ENCODE data around the gene UBAP2. TPM values are rescaled to one million over a fixed set of nuclear protein-coding genes. Genes with fewer than 3 reads are reported as not detected.

The UBAP2 gene
- total and polyA plus RNA-seq, 2 of the 4 experiments (the other 2 are of a cell fraction) = 12.9 to 25.5 TPM

DNA sequence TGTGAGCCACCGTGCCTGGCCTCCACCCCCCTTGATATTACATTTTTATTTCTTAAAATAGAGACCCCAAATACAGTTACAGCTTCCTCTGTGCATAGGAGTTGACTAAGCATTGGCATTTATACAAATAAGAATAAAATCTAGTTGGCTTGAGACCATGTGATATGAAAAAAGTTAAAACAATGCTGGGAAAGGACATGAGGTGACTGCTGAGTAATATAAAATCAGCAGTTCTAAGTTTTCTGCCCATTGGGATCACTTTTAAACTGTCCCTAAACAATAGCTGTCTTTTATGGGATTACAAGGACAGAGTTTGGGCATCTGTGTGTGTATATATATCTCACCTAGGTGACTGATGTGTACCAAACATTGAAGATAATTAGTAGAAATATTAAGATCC, 135.1 kb downstream of the UBAP2 start:
- H3K4me2 ChIP-seq (ENCODE audit: low read depth, low read length) = no peak overlapping the region
- H3K9me3 ChIP-seq (ENCODE audit: control insufficient read depth, insufficient read depth, low read length) = no peaks in the 10 kb centered on the region
- in situ Hi-C loops (cut with MboI; ENCODE audit: low sequenced_read_pairs) = no loop called here
- no peak overlapping the region for H2AFZ ChIP-seq (replicated peaks; ENCODE audit: low read length, poor library complexity)
- H3K4me1 ChIP-seq (ENCODE audit: control insufficient read depth, insufficient read depth, low read length) = no peaks in the 10 kb centered on the region
- H3K18ac ChIP-seq (ENCODE audit: low read depth, low read length) = no peak overlapping the region
- DNase-seq = no peak
- no peak overlapping the region for H2AK9ac ChIP-seq (replicated peaks; ENCODE audit: low read depth, low read length, poor library complexity)
- intact Hi-C loops (cut with micrococcal nuclease) = no loop called here
- BruUV-seq (replicated peaks) = no TSS peak
- no peak for TF ChIP-seq BHLHE40 (IDR thresholded peaks at IDR 0.05; ENCODE audit: low read depth, low read length)
- no peak for TF ChIP-seq RAD21 (IDR thresholded peaks at IDR 0.05; ENCODE audit: low read length)
- no peak for TF ChIP-seq RCOR1 (IDR thresholded peaks at IDR 0.05; ENCODE audit: insufficient replicate concordance, low read length)
- TF ChIP-seq, protein P1, sequence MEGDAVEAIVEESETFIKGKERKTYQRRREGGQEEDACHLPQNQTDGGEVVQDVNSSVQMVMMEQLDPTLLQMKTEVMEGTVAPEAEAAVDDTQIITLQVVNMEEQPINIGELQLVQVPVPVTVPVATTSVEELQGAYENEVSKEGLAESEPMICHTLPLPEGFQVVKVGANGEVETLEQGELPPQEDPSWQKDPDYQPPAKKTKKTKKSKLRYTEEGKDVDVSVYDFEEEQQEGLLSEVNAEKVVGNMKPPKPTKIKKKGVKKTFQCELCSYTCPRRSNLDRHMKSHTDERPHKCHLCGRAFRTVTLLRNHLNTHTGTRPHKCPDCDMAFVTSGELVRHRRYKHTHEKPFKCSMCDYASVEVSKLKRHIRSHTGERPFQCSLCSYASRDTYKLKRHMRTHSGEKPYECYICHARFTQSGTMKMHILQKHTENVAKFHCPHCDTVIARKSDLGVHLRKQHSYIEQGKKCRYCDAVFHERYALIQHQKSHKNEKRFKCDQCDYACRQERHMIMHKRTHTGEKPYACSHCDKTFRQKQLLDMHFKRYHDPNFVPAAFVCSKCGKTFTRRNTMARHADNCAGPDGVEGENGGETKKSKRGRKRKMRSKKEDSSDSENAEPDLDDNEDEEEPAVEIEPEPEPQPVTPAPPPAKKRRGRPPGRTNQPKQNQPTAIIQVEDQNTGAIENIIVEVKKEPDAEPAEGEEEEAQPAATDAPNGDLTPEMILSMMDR (conservative IDR thresholded peaks at IDR 0.05; ENCODE audit: low read depth, low read length) = no peak
- TF ChIP-seq CEBPB (IDR thresholded peaks at IDR 0.05; ENCODE audit: low read depth, low read length) = no peak
- no peak for TF ChIP-seq MXI1 (IDR thresholded peaks at IDR 0.05; ENCODE audit: borderline replicate concordance, low read depth, low read length)
- TF ChIP-seq CHD1 (IDR thresholded peaks at IDR 0.05; ENCODE audit: low read depth, low read length) = no peak
- TF ChIP-seq RFX5 (IDR thresholded peaks at IDR 0.05; ENCODE audit: low read depth, low read length) = no peak
- TF ChIP-seq FOS (IDR thresholded peaks at IDR 0.05; ENCODE audit: low read depth, low read length) = no peak
- no peak for TF ChIP-seq POLR2A (IDR thresholded peaks at IDR 0.05; ENCODE audit: low read depth, low read length)
- no peak for TF ChIP-seq MAZ (IDR thresholded peaks at IDR 0.05; ENCODE audit: borderline replicate concordance, low read depth, low read length)
- no peak for TF ChIP-seq NFE2L2 (IDR thresholded peaks at IDR 0.05; ENCODE audit: low read depth, low read length)
- TF ChIP-seq USF2 (IDR thresholded peaks at IDR 0.05; ENCODE audit: low read depth, low read length) = no peak
- no peak overlapping the region for H3K4ac ChIP-seq (ENCODE audit: low read depth, low read length)
- no peak overlapping the region for H2BK5ac ChIP-seq (ENCODE audit: low read depth, low read length, poor library complexity, severe bottlenecking)
- H3K14ac ChIP-seq (replicated peaks; ENCODE audit: low read depth, low read length) = no peak overlapping the region
- no peak overlapping the region for H3K4me3 ChIP-seq (ENCODE audit: insufficient read depth, low read depth, low read length)
- no peak overlapping the region for H4K91ac ChIP-seq (ENCODE audit: insufficient read depth, low read depth, low read length)
- ChIA-PET CTCF (interaction anchor here (0.8 kb wide), 1 partner anchor 99 kb away, joined by 5 read pairs; no protein-coding TSS in a partner anchor), POLR2A (ENCODE audit: unreplicated experiment) (no interaction called here)
- H3K23ac ChIP-seq (ENCODE audit: low read depth, low read length) = no peak overlapping the region
- H3K27ac ChIP-seq (ENCODE audit: insufficient read depth, low read length) = no peak overlapping the region
- peaks cover 27% of the 10 kb centered on the region for H3K36me3 ChIP-seq (ENCODE audit: control insufficient read depth, insufficient read depth, low read length)
- no peaks in the 10 kb centered on the region for H3K27me3 ChIP-seq (ENCODE audit: control insufficient read depth, insufficient read depth, low read length)
- H4K5ac ChIP-seq (ENCODE audit: low read depth, low read length) = no peak overlapping the region
- no peak overlapping the region for H4K8ac ChIP-seq (ENCODE audit: low read depth in 2 of 2, low read length in 2 of 2)
- H2BK120ac ChIP-seq (ENCODE audit: low read depth, low read length) = no peak overlapping the region
- peaks cover 25% of the 10 kb centered on the region for H4K20me1 ChIP-seq (ENCODE audit: insufficient read depth, low read length)
- H3K56ac ChIP-seq (ENCODE audit: extremely low read depth, insufficient read depth, low read length) = no peak overlapping the region
- WGBS, 2 experiments (ENCODE audit: extremely low coverage in 2 of 2, insufficient read length in 1 of 2) = no CpG with 5 or more reads among the region's 1 CpG
- no peaks in the 10 kb centered on the region for H3K9me1 ChIP-seq (ENCODE audit: insufficient read depth, low read length)
- H3K79me1 ChIP-seq (ENCODE audit: low read depth in 1 of 2, low read length in 2 of 2) = peaks cover 33 to 64% of the 10 kb centered on the region in 2 experiments
- no peak overlapping the region for H2AK5ac ChIP-seq (ENCODE audit: low read depth, low read length)
- no peak for ATAC-seq (ENCODE audit: low read depth)
- dilution Hi-C loops (cut with HindIII; ENCODE audit: low sequenced_read_pairs, unreplicated experiment) = no loop called here
- H2BK15ac ChIP-seq (ENCODE audit: low read depth, low read length) = no peak overlapping the region
- no peak overlapping the region for H2BK20ac ChIP-seq (ENCODE audit: low read depth, low read length)
- no peak overlapping the region for H3K9ac ChIP-seq (ENCODE audit: low read depth, low read length)
